Heart right ventricle (tissue), 16 donors: Measurements from ENCODE around the gene FAM222B. TPM values are rescaled to one million over a fixed set of nuclear protein-coding genes. Genes with fewer than 3 reads are reported as not detected.

Source experiments
- ATAC-seq, 8 donors: fragments of 200-7000 bp; cut with Tn5 transposase; one replicate each; pipeline ENCODE4 v1.9.1; 2020; ENCODE audit warnings: mild to moderate bottlenecking in 8 of 8, moderate library complexity in 8 of 8, moderate number of reproducible peaks in 1 of 8
- DNase-seq, 2 donors: peaks; one replicate each; pipeline ENCODE4 v3.0.0-alpha.2; 2020
- H3K27ac ChIP-seq, 10 donors: fragments of 200-600 bp; sonication (generic) in 2 of 10; one replicate each; pipeline versions ENCODE4 v1.5.0 to v1.8.0; 2020 to 2022; ENCODE audit warnings: mild to moderate bottlenecking in 3 of 10
- H3K27me3 ChIP-seq, 7 donors: fragments of 200-600 bp; one replicate each; pipeline ENCODE4 v1.8.0; 2021 to 2022; ENCODE audit warnings: mild to moderate bottlenecking in 2 of 7
- H3K36me3 ChIP-seq, 9 donors: fragments of 200-600 bp; sonication (generic) in 1 of 9; one replicate each; pipeline versions ENCODE4 v1.5.0 to v1.8.0; 2020 to 2022; ENCODE audit warnings: mild to moderate bottlenecking in 2 of 9
- H3K4me1 ChIP-seq, 9 donors: fragments of 200-600 bp; sonication (generic) in 1 of 9; one replicate each; pipeline versions ENCODE4 v1.5.0 to v1.8.0; 2020 to 2022; ENCODE audit warnings: mild to moderate bottlenecking in 4 of 9
- H3K4me3 ChIP-seq, 10 donors: fragments of 200-600 bp; sonication (generic) in 2 of 10; one replicate each; pipeline versions ENCODE4 v1.5.0 to v1.8.0; 2020 to 2022; ENCODE audit warnings: mild to moderate bottlenecking in 7 of 10, moderate library complexity in 2 of 10
- H3K9me3 ChIP-seq, 11 donors: fragments of 200-600 bp in 10 of 11; sonication (generic) in 2 of 11; one replicate each; pipeline versions ENCODE4 v1.5.0 to v1.8.0; 2013 to 2022; ENCODE audit warnings: mild to moderate bottlenecking in 2 of 11, control low read depth in 1 of 11, moderate library complexity in 1 of 11
- CTCF ChIP-seq, 9 donors: fragments of 200-600 bp; sonication (generic) in 2 of 9; IDR thresholded peaks; one replicate each; pipeline versions ENCODE4 v1.5.0 to v1.8.0; 2021 to 2022; ENCODE audit warnings: antibody characterized with exemption in 9 of 9, mild to moderate bottlenecking in 5 of 9, moderate library complexity in 1 of 9
- WGBS, 2 donors: extraction: QIAGEN DNeasy Blood & Tissue Kit; methylation state at CpG; one replicate each; pipeline ENCODE4 v1.1.7; 2013; ENCODE audit warnings: inconsistent platforms in 1 of 2; 5-methylcytosine and 5-hydroxymethylcytosine counted together
- intact Hi-C, 10 donors: fragments of 100-400 bp; cut with DNase I; formaldehyde crosslinking; loops; one replicate each; pipeline versions ENCODE4 v1.11.1 to v1.14.2; 2022
- polyA plus RNA-seq, 2 donors: library from polyadenylated mRNA; stranded (reverse); fragments of 200-250 nt; gene quantifications; one replicate each; pipeline ENCODE4 v1.2.3, GENCODE V29; 2013
- total RNA-seq, 10 donors: library from RNA; stranded (reverse); fragmentation: NEBNext Ultra II Directional in 3 of 10; extraction: Animal tissue kit (Norgen Biotek cat#: 25700) in 3 of 10; gene quantifications; one replicate each; pipeline versions ENCODE4 v1.2.1 to v1.2.4, GENCODE V29; 2021 to 2023
- donor health status: Arrhythmogenic right ventricular cardiomyopathy.
- donor health status: ischemic (EF 13 %, LVEDD 7.1; RV severe dilation, severe dysfunction).
- donor health status: healthy with polysubstance abuse.
- donor health status: DM: no; HTN: yes; CAD: no.
- donor health status: DM: no; HTN: no; CAD: no.
- donor health status: ischemic (EF 25% LVEDD 6.9; RV normal size, moderate dysfunction).
- donor health status: ischemic (EF 25% LVEDD 5.7; RV mildly dilated, moderate dysfunction).
- donor health status: healthy.
- donor health status: DM: yes; HTN: yes; CAD: no.
- donor health status: Ischemic cardiomyopathy.
- donor health status: ischemic (EF 35%, LVEDD 5.7; RV mildly dilated, moderate dysfunction).
- donor health status: nonischemic (EF 11% LVEDD 7.7; RV severe dilation, severe dysfunction).
- donor health status: DM: yes; HTN: yes; CAD: no.
- donor health status: PGD.
- donor health status: ischemic (EF 29% LVEDD 5.4; RV normal size, mild dysfunction).
- donor health status: nonischemic (EF 23%, LVEDD 6.1; RV moderate dilation, normal function).

FAM222B gene
- total and polyA plus RNA-seq, 12 donors: 8.7 to 19.4 (median 15.3) TPM

GRCh38 chr17:28763137-28763799 lies 79.3 kb downstream of the FAM222B start:
- H3K4me1 ChIP-seq: peaks cover 2 to 29% (median 26%) of the 10 kb centered on the region in 9 donors
- TF ChIP-seq CTCF (IDR thresholded peaks at IDR 0.05): no peak
- peak overlapping the region in 1 of 10 donors; percentile 16 for H3K27ac ChIP-seq
- WGBS, 2 donors: 89 to 95% methylated on average over 1 of the region's 1 CpG
- no peaks in the 10 kb centered on the region for H3K27me3 ChIP-seq
- H3K4me3 ChIP-seq: no peak overlapping the region
- DNase-seq (no peak), ATAC-seq (peak in 4 of 8 donors; percentile 9 to 26 (median 20))
- intact Hi-C loops: loop anchor here (2.0 to 10.0 kb wide), 14 partner anchors 36 to 154 kb away; partner anchors contain the start of genes FAM222B (in 4 of the 10), DHRS13 (in 3 of the 10), FLOT2 (in 3 of the 10) and ERAL1 (in 1 of the 10)
- H3K9me3 ChIP-seq: no peaks in the 10 kb centered on the region
- H3K36me3 ChIP-seq: peaks cover 0 to 57% (median 5%) of the 10 kb centered on the region in 9 donors

GRCh38 chr17:28760601-28761562 lies 81.7 kb downstream of the FAM222B start:
- ATAC-seq (peak in 7 of 8 donors; percentile 30 to 86 (median 63)), DNase-seq (peak; percentile 54)
- H3K4me1 ChIP-seq: peaks cover 2 to 36% (median 26%) of the 10 kb centered on the region in 9 donors
- no peaks in the 10 kb centered on the region for H3K27me3 ChIP-seq
- peak overlapping the region in 7 of 10 donors; percentile 0 to 65 (median 42) for H3K27ac ChIP-seq
- intact Hi-C loops: loop anchor here in 9 of 10 donors (5.0 to 10.0 kb wide), 13 partner anchors 34 to 156 kb away; partner anchors contain the start of genes FAM222B (in 4 of the 9), DHRS13 (in 3 of the 9), FLOT2 (in 3 of the 9) and ERAL1 (in 1 of the 9)
- no peaks in the 10 kb centered on the region for H3K9me3 ChIP-seq
- peaks cover 0 to 63% (median 13%) of the 10 kb centered on the region in 9 donors for H3K36me3 ChIP-seq
- no peak overlapping the region for H3K4me3 ChIP-seq
- 41 to 42% methylated on average over 9 of the region's 9 CpGs for WGBS, 2 donors
- no peak for TF ChIP-seq CTCF (IDR thresholded peaks at IDR 0.05)

GRCh38 chr17:28759256-28759865 lies 83.2 kb downstream of the FAM222B start:
- H3K27ac ChIP-seq: no peak overlapping the region
- H3K9me3 ChIP-seq: no peaks in the 10 kb centered on the region
- no peak overlapping the region for H3K4me3 ChIP-seq
- DNase-seq: no peak
- TF ChIP-seq CTCF (IDR thresholded peaks at IDR 0.05): no peak
- WGBS, 2 donors: 93% methylated on average over 18 of the region's 18 CpGs
- H3K36me3 ChIP-seq: peaks cover 0 to 48% (median 13%) of the 10 kb centered on the region in 9 donors
- intact Hi-C loops: no loop called here
- ATAC-seq: peak in 3 of 8 donors; percentile 11 to 21 (median 16)
- no peaks in the 10 kb centered on the region for H3K27me3 ChIP-seq
- peaks cover 2 to 36% (median 26%) of the 10 kb centered on the region in 9 donors for H3K4me1 ChIP-seq
